DND-41 (cell line): ENCODE measurements around the gene RABGAP1L.

Source experiments
- ATAC-seq: fragments of 200-7000 bp; cut with Tn5 transposase; 3 replicates; pipeline ENCODE4 v1.9.1; 2021; ENCODE audit warnings: low read depth; ENCODE audit not compliant: insufficient read depth
- DNase-seq: peaks from one replicate; pipeline ENCODE4 v3.0.0-alpha.2; 2020
- H2AFZ ChIP-seq: 2 replicates; pipeline ENCODE4 v1.6.0; 2012; ENCODE audit warnings: low read depth, low read length
- H3K27ac ChIP-seq: 2 replicates; pipeline ENCODE4 v1.5.1; 2012; ENCODE audit warnings: low read length, inconsistent platforms
- H3K27me3 ChIP-seq: fragments of 200-600 bp; sonication (generic); 2 replicates; pipeline ENCODE4 v1.6.0; 2012; ENCODE audit warnings: low read length, mild to moderate bottlenecking, inconsistent platforms; ENCODE audit not compliant: insufficient read depth, poor library complexity
- H3K36me3 ChIP-seq: 2 replicates; pipeline ENCODE4 v1.5.1; 2012; ENCODE audit warnings: low read length, inconsistent platforms; ENCODE audit not compliant: insufficient read depth
- H3K4me1 ChIP-seq: 2 replicates; pipeline ENCODE4 v1.5.1; 2012; ENCODE audit warnings: mild to moderate bottlenecking, low read length; ENCODE audit not compliant: insufficient read depth
- H3K4me2 ChIP-seq: 2 replicates; pipeline ENCODE4 v1.6.0; 2012; ENCODE audit warnings: mild to moderate bottlenecking, moderate library complexity, low read length, inconsistent platforms; ENCODE audit not compliant: insufficient read depth
- H3K4me3 ChIP-seq, 2 experiments: fragments of 200-600 bp in 1 of 2; shearing (Covaris generic) in 1 of 2; 2 replicates each; pipeline ENCODE4 v1.5.1; 2012 to 2016; ENCODE audit warnings: inconsistent platforms in 2 of 2, low read length in 2 of 2, mild to moderate bottlenecking in 2 of 2, low read depth in 1 of 2, moderate library complexity in 1 of 2
- H3K79me2 ChIP-seq: 2 replicates; pipeline ENCODE4 v1.6.0; 2012; ENCODE audit warnings: low read length, inconsistent platforms; ENCODE audit not compliant: insufficient read depth
- H3K9ac ChIP-seq: 2 replicates; pipeline ENCODE4 v1.6.0; 2012; ENCODE audit warnings: low read depth, mild to moderate bottlenecking, inconsistent platforms, low read length, moderate library complexity
- H3K9me3 ChIP-seq: 2 replicates; pipeline ENCODE4 v1.5.1; 2012; ENCODE audit warnings: low read length, moderate library complexity, mild to moderate bottlenecking, inconsistent platforms; ENCODE audit not compliant: insufficient read depth, severe bottlenecking
- H4K20me1 ChIP-seq: 2 replicates; pipeline ENCODE4 v1.6.0; 2012; ENCODE audit warnings: low read length; ENCODE audit not compliant: insufficient read depth
- EZH2 ChIP-seq: IDR thresholded peaks from 3 replicates; pipeline ENCODE4 v1.6.1; 2012; ENCODE audit warnings: borderline replicate concordance, low read depth, mild to moderate bottlenecking, moderate library complexity, low read length, inconsistent platforms; ENCODE audit not compliant: severe bottlenecking
- TF ChIP-seq, protein P1 (sequence below): IDR thresholded peaks from 2 replicates; pipeline ENCODE4 v1.5.1; 2012; ENCODE audit warnings: borderline replicate concordance, low read length, moderate library complexity, mild to moderate bottlenecking; ENCODE audit not compliant: poor library complexity, severe bottlenecking; ENCODE audit errors: extremely low read depth

Gene RABGAP1L

DNA sequence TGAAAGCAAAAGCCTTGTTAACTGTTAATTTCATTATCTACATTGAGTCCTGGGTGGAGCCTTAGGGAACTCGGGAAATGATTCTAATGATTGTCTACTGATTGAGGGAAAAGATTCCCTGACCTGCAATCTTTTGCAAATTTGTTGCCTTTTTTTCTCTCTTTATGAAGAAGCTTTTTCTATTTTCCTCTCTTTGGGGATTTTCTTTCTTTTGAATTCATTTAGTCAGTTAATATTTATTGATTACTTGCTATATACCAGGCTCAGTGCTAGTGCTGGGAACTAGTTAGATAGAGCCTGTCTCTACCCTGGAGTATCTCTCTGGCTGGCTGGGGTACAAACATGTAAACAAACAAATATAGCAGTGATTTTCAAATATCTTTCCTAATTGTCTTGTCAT, 769.2 kb downstream of the RABGAP1L start:
- H3K27me3 ChIP-seq = no peaks in the 10 kb centered on the region
- H2AFZ ChIP-seq = no peak overlapping the region
- no peaks in the 10 kb centered on the region for H3K79me2 ChIP-seq
- ATAC-seq (no peak), DNase-seq (no peak)
- H3K4me1 ChIP-seq = no peaks in the 10 kb centered on the region
- no peaks in the 10 kb centered on the region for H3K9me3 ChIP-seq
- TF ChIP-seq EZH2 = no peak
- H3K4me2 ChIP-seq = no peak overlapping the region
- H3K4me3 ChIP-seq = no peak overlapping the region
- no peak overlapping the region for H3K27ac ChIP-seq
- H4K20me1 ChIP-seq = no peaks in the 10 kb centered on the region
- no peak overlapping the region for H3K9ac ChIP-seq
- H3K36me3 ChIP-seq = no peaks in the 10 kb centered on the region

DNA sequence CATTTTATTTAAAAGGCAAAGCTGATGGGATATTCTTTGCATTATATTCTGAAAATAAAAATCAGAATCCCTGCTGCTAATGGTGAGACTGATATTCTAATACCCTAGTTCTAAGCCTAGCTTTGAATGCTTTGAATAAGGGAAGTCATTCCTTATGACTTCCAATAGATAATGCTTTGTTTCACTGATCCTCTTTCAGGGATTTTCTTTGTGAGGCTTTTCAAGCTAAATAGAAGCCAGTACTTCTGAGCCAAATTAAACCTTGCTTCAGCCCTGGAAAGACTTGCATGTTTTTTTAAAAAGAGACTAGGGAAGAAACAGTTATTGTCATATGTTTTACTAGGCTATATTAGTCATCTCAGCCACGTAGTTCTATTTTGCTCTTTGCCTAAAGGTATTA, 771.9 kb downstream of the RABGAP1L start:
- Histone ChIP-seq H3K79me2 (no peaks in the 10 kb centered on the region), H3K36me3 (no peaks in the 10 kb centered on the region), H3K4me1 (no peaks in the 10 kb centered on the region), H3K27ac (no peak overlapping the region), H2AFZ (no peak overlapping the region), H3K9me3 (no peaks in the 10 kb centered on the region), H3K27me3 (no peaks in the 10 kb centered on the region), H3K4me3 (no peak overlapping the region), H4K20me1 (no peaks in the 10 kb centered on the region), H3K9ac (no peak overlapping the region), H3K4me2 (no peak overlapping the region)
- TF ChIP-seq EZH2 = no peak
- TF ChIP-seq, protein P1, sequence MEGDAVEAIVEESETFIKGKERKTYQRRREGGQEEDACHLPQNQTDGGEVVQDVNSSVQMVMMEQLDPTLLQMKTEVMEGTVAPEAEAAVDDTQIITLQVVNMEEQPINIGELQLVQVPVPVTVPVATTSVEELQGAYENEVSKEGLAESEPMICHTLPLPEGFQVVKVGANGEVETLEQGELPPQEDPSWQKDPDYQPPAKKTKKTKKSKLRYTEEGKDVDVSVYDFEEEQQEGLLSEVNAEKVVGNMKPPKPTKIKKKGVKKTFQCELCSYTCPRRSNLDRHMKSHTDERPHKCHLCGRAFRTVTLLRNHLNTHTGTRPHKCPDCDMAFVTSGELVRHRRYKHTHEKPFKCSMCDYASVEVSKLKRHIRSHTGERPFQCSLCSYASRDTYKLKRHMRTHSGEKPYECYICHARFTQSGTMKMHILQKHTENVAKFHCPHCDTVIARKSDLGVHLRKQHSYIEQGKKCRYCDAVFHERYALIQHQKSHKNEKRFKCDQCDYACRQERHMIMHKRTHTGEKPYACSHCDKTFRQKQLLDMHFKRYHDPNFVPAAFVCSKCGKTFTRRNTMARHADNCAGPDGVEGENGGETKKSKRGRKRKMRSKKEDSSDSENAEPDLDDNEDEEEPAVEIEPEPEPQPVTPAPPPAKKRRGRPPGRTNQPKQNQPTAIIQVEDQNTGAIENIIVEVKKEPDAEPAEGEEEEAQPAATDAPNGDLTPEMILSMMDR = no peak
- DNase-seq (no peak), ATAC-seq (no peak)

DNA sequence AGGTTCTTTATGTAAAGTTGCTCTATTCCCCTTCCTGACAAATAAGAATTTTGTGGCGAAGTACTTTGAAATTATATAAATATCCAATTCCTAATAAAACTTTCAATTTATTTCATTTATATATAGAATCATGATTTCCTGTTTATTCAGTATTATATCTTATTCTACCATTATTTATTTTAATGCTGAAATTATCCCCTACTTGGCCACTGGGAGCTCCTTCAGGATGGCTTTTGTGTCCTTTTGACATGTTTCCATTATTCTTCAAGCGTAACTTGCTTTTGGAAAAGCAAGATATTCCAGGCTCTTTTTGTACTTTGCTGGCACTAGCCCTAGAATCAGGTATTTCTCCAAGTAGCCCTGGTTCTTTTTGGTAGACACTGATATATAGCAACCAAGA, 773.3 kb downstream of the RABGAP1L start:
- no peak for DNase-seq
- Histone ChIP-seq H4K20me1 (no peaks in the 10 kb centered on the region), H3K4me1 (no peaks in the 10 kb centered on the region), H3K9me3 (no peaks in the 10 kb centered on the region), H3K4me3 (no peak overlapping the region), H3K27me3 (no peaks in the 10 kb centered on the region), H3K36me3 (no peaks in the 10 kb centered on the region), H2AFZ (no peak overlapping the region), H3K27ac (no peak overlapping the region), H3K4me2 (no peak overlapping the region), H3K9ac (no peak overlapping the region), H3K79me2 (no peaks in the 10 kb centered on the region)
- ATAC-seq = no peak
- TF ChIP-seq, protein P1 = no peak
- TF ChIP-seq EZH2 = no peak

DNA sequence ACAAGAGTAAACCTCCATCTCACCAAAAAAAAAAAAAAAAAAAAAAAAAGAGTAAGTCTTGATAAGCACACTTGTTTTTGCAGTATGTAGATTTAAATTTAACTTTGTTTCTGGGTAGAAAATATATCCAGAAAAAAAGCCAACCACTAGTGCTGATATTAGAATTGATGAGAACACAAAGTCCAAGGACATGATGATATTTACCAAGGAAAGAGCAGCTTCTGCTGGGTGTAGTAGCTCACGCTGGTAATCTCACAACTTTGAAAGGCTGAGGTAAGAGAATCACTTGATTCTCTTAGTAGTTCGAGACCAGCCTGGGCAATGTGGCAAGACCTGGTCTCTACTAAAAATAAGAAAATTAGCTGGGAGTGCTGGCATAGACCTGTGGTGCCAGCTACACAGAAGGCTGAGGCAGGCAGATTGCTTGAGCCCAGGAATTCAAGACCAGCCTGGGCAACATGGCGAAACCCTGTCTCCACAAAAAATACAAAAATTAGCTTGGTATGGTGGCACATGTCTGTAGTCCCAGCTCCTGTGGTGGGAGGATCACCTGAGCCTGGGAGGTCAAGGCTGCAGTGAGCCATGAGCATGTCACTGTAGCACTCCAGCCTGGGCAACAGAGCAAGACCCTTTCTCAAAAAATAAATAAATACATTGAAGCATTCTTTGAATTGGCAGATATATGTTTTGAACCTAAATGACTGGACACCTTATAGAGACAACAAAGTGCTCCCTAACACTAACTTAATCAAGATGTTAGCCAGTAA, 776.8 kb downstream of the RABGAP1L start:
- Histone ChIP-seq H3K27ac (no peak overlapping the region), H3K9me3 (no peaks in the 10 kb centered on the region), H3K4me2 (no peak overlapping the region), H3K4me1 (peaks cover 18% of the 10 kb centered on the region), H4K20me1 (no peaks in the 10 kb centered on the region), H3K9ac (no peak overlapping the region), H3K27me3 (no peaks in the 10 kb centered on the region), H3K4me3 (no peak overlapping the region), H2AFZ (no peak overlapping the region), H3K79me2 (no peaks in the 10 kb centered on the region), H3K36me3 (no peaks in the 10 kb centered on the region)
- TF ChIP-seq EZH2 = no peak
- TF ChIP-seq, protein P1 = no peak
- no peak for DNase-seq
- no peak for ATAC-seq
